ENCODE results near the gene HDAC1. TPM values are rescaled to one million over a fixed set of nuclear protein-coding genes. Genes with fewer than 3 reads are reported as not detected.

HDAC1 gene
- total RNA-seq, 4 donors from 2014 or later, result 78.2 to 96.8 (median 85.0) TPM

- intact Hi-C loops (cut with DNase I), result no loop called here
- H3K36me3 ChIP-seq, result no peaks in the 10 kb centered on the region
- H3K9me3 ChIP-seq, result no peaks in the 10 kb centered on the region
- H3K27ac ChIP-seq, result peak overlapping the region; percentile 86 to 94 (median 89)
- 0 to 1% methylated on average over 8 to 20 of the region's 75 CpGs for WGBS, 2 donors
- H3K27me3 ChIP-seq, result no peaks in the 10 kb centered on the region
- peak in 2 of 6 experiments; percentile 7 to 12 for TF ChIP-seq CTCF (IDR thresholded peaks at IDR 0.05)
- peak; percentile 82 to 96 for TF ChIP-seq POLR2A (IDR thresholded peaks at IDR 0.05)
- H3K4me1 ChIP-seq, result peaks cover 19 to 52% of the 10 kb centered on the region in 2 donors
- peak overlapping the region; percentile 34 to 62 (median 41) for H3K4me3 ChIP-seq (replicated peaks in 1 of 3)
- peak; percentile 96 to 97 for DNase-seq
Measured at GRCh38 chr1:32351399-32352238, 59.7 kb downstream of the HDAC1 start.

GRCh38 chr1:32352239-32352745, 60.4 kb downstream of the HDAC1 start:
- WGBS, 2 donors, result 30 to 61% methylated on average over 4 to 8 of the region's 8 CpGs
- DNase-seq, result no peak
- no peaks in the 10 kb centered on the region for H3K27me3 ChIP-seq
- H3K9me3 ChIP-seq, result no peaks in the 10 kb centered on the region
- H3K27ac ChIP-seq, result peak overlapping the region; percentile 86 to 94 (median 89)
- intact Hi-C loops (cut with DNase I), result no loop called here
- peaks cover 19 to 45% of the 10 kb centered on the region in 2 donors for H3K4me1 ChIP-seq
- TF ChIP-seq POLR2A (IDR thresholded peaks at IDR 0.05), result no peak
- no peak for TF ChIP-seq CTCF (IDR thresholded peaks at IDR 0.05)
- H3K4me3 ChIP-seq (replicated peaks in 1 of 3), result peak overlapping the region in 2 of 3 donors; percentile 34 to 62
- H3K36me3 ChIP-seq, result no peaks in the 10 kb centered on the region

- peaks cover 19 to 44% of the 10 kb centered on the region in 2 donors for H3K4me1 ChIP-seq
- H3K36me3 ChIP-seq, result no peaks in the 10 kb centered on the region
- no peaks in the 10 kb centered on the region for H3K9me3 ChIP-seq
- H3K27me3 ChIP-seq, result no peaks in the 10 kb centered on the region
- intact Hi-C loops (cut with DNase I), result no loop called here
- peak overlapping the region in 1 of 3 donors; percentile 62 for H3K4me3 ChIP-seq (replicated peaks in 1 of 3)
- DNase-seq, result no peak
- TF ChIP-seq CTCF (IDR thresholded peaks at IDR 0.05), result no peak
- TF ChIP-seq POLR2A (IDR thresholded peaks at IDR 0.05), result no peak
- H3K27ac ChIP-seq, result peak overlapping the region in 2 of 3 donors; percentile 12 to 89
- 80 to 81% methylated on average over 2 of the region's 2 CpGs for WGBS, 2 donors
Measured at GRCh38 chr1:32352831-32353383, 61.0 kb downstream of the HDAC1 start.

GRCh38 chr1:32353431-32353830, 61.5 kb downstream of the HDAC1 start:
- no peak for DNase-seq
- intact Hi-C loops (cut with DNase I), result no loop called here
- 72 to 87% methylated on average over 2 of the region's 2 CpGs for WGBS, 2 donors
- Histone ChIP-seq H3K4me1 (peaks cover 19 to 45% of the 10 kb centered on the region in 2 donors), H3K27ac (peak overlapping the region in 1 of 3 donors; percentile 32), H3K9me3 (no peaks in the 10 kb centered on the region), H3K36me3 (no peaks in the 10 kb centered on the region), H3K27me3 (no peaks in the 10 kb centered on the region), H3K4me3 (replicated peaks in 1 of 3) (no peak overlapping the region)
- TF ChIP-seq CTCF (IDR thresholded peaks at IDR 0.05) (no peak), POLR2A (IDR thresholded peaks at IDR 0.05) (no peak)
